Thyroid gland (tissue), 4 donors: Measurements from ENCODE around the gene SUGCT.

Experiments used
- POLR2A ChIP-seq, 2 donors: fragments of 450-650 bp; IDR thresholded peaks; one replicate each; pipeline ENCODE4 v1.6.1; 2017; ENCODE audit warnings: antibody characterized with exemption in 2 of 2, mild to moderate bottlenecking in 2 of 2, moderate library complexity in 1 of 2
- TF ChIP-seq, protein P1 (sequence below), 6 experiments: fragments of 200-600 bp in 3 of 6; fragments of 450-650 bp in 3 of 6; sonication (generic) in 3 of 6; IDR thresholded peaks; one replicate each; pipeline ENCODE4 v1.5.1; 2016 to 2019; ENCODE audit warnings: antibody characterized with exemption in 6 of 6, mild to moderate bottlenecking in 2 of 6, inconsistent platforms in 1 of 6, moderate library complexity in 1 of 6

DNA sequence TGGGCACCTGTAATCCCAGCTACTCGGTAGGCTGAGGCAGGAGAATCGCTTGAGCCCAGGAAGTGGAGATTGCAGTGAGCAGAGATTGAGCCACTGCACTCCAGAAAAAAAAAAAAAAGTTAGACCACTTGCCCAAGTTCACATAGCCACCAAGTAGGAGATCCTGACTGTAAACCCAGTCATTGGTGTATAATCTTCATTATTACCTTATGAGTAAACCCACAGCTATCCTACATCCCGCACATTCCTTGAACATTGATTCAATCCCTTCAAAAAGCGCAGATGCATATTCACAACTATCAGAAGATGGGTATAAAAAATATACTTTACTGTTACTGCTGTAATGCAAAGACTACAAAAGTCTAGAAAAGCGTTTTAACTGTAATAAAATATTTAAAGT, 512.9 kb downstream of the SUGCT start:
- TF ChIP-seq, protein P1, sequence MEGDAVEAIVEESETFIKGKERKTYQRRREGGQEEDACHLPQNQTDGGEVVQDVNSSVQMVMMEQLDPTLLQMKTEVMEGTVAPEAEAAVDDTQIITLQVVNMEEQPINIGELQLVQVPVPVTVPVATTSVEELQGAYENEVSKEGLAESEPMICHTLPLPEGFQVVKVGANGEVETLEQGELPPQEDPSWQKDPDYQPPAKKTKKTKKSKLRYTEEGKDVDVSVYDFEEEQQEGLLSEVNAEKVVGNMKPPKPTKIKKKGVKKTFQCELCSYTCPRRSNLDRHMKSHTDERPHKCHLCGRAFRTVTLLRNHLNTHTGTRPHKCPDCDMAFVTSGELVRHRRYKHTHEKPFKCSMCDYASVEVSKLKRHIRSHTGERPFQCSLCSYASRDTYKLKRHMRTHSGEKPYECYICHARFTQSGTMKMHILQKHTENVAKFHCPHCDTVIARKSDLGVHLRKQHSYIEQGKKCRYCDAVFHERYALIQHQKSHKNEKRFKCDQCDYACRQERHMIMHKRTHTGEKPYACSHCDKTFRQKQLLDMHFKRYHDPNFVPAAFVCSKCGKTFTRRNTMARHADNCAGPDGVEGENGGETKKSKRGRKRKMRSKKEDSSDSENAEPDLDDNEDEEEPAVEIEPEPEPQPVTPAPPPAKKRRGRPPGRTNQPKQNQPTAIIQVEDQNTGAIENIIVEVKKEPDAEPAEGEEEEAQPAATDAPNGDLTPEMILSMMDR (IDR thresholded peaks at IDR 0.05), result no peak
- no peak for TF ChIP-seq POLR2A (IDR thresholded peaks at IDR 0.05)
